H1 (cell line): ENCODE data around the gene PNPLA1. TPM values are rescaled to one million over a fixed set of nuclear protein-coding genes. Genes with fewer than 3 reads are reported as not detected.

Experiments used
- CTCF ChIA-PET: fragments of 300-600 bp; sonication (Branson Sonifier 250); formaldehyde crosslinking; loops from one replicate; lab custom pipeline; 2021; ENCODE audit not compliant: partially characterized antibody; lab: Charles Lee
- POLR2A ChIA-PET: fragments of 300-600 bp; sonication (Branson Sonifier 250); formaldehyde crosslinking; loops from one replicate; lab custom pipeline; 2021; ENCODE audit warnings: inconsistent platforms; ENCODE audit not compliant: partially characterized antibody; lab: Charles Lee
- DNase-seq, 2 experiments: peaks; one replicate each; pipeline versions ENCODE4 v3.0.0 to v3.0.0-alpha.2; 2010 to 2022; ENCODE audit warnings: low spot score in 2 of 2, low read depth in 1 of 2, mixed read lengths in 1 of 2
- FAIRE-seq: peaks from 2 replicates; lab custom pipeline; 2011; peaks lifted over from hg19 to GRCh38; lab: Jason Lieb, UNC
- H2AFZ ChIP-seq: 2 replicates; pipeline ENCODE4 v1.8.1; 2012; ENCODE audit warnings: low read length, inconsistent platforms
- H2AK5ac ChIP-seq: 2 replicates; pipeline ENCODE4 v1.6.1; 2013; ENCODE audit warnings: low read depth, low read length
- H2BK120ac ChIP-seq: replicated peaks from 2 replicates; pipeline ENCODE3; 2013; ENCODE audit warnings: low read depth, low read length, inconsistent platforms
- H2BK12ac ChIP-seq: 2 replicates; pipeline ENCODE4 v1.6.1; 2013; ENCODE audit warnings: low read depth, low read length
- H2BK15ac ChIP-seq: 2 replicates; pipeline ENCODE4 v1.6.1; 2013; ENCODE audit warnings: low read length
- H2BK20ac ChIP-seq: 2 replicates; pipeline ENCODE4 v1.6.1; 2013; ENCODE audit warnings: low read length
- H2BK5ac ChIP-seq: 2 replicates; pipeline ENCODE4 v1.6.1; 2013; ENCODE audit warnings: low read depth, low read length
- H3K14ac ChIP-seq: 2 replicates; pipeline ENCODE4 v1.6.1; 2013; ENCODE audit warnings: inconsistent platforms; ENCODE audit not compliant: insufficient read length
- H3K18ac ChIP-seq: 2 replicates; pipeline ENCODE4 v1.6.1; 2013; ENCODE audit warnings: low read length; ENCODE audit errors: extremely low read depth
- H3K23ac ChIP-seq: 2 replicates; pipeline ENCODE4 v1.6.1; 2013; ENCODE audit warnings: inconsistent platforms; ENCODE audit not compliant: insufficient read length
- H3K23me2 ChIP-seq: 2 replicates; pipeline ENCODE4 v1.6.1; 2013; ENCODE audit warnings: low read depth, low read length
- H3K27ac ChIP-seq: 2 replicates; pipeline ENCODE4 v1.6.1; 2011; ENCODE audit warnings: low read depth, low read length, inconsistent platforms
- H3K27me3 ChIP-seq, 4 experiments: replicated peaks in 1 of 4; 1 replicate in 1 of 4; 2 replicates in 3 of 4; pipeline versions ENCODE4 v1.6.1 to v1.8.1; 2011 to 2013; ENCODE audit warnings: low read length in 3 of 4, mild to moderate bottlenecking in 3 of 4, inconsistent platforms in 2 of 4, mixed read lengths in 2 of 4, moderate library complexity in 1 of 4; ENCODE audit not compliant: control insufficient read depth in 3 of 4, insufficient read depth in 3 of 4; ENCODE audit errors: extremely low read depth in 1 of 4
- H3K36me3 ChIP-seq, 4 experiments: 2 replicates each; pipeline versions ENCODE4 v1.6.1 to v1.8.1; 2011 to 2013; ENCODE audit warnings: mild to moderate bottlenecking in 4 of 4, low read length in 3 of 4, moderate library complexity in 2 of 4, control low read depth in 1 of 4, inconsistent platforms in 1 of 4; ENCODE audit not compliant: insufficient read depth in 4 of 4, control insufficient read depth in 2 of 4
- H3K4ac ChIP-seq: replicated peaks from 2 replicates; pipeline ENCODE3; 2013; ENCODE audit warnings: low read length, low read depth, mixed read lengths, inconsistent platforms; ENCODE audit not compliant: insufficient read length
- H3K4me1 ChIP-seq, 4 experiments: replicated peaks in 1 of 4; 1 replicate in 1 of 4; 2 replicates in 3 of 4; pipeline versions ENCODE4 v1.6.1 to v1.8.1; 2011 to 2013; ENCODE audit warnings: low read length in 3 of 4, inconsistent platforms in 2 of 4, mixed read lengths in 1 of 4; ENCODE audit not compliant: insufficient read depth in 4 of 4, control insufficient read depth in 3 of 4
- H3K4me2 ChIP-seq, 2 experiments: 2 replicates each; pipeline versions ENCODE4 v1.6.1 to v1.8.1; 2011 to 2013; ENCODE audit warnings: low read depth in 2 of 2, low read length in 2 of 2, control low read depth in 1 of 2, inconsistent platforms in 1 of 2, mild to moderate bottlenecking in 1 of 2; ENCODE audit not compliant: insufficient read depth in 1 of 2
- H3K4me3 ChIP-seq, 4 experiments: fragments of 200-600, 300-600 bp in 1 of 4; sonication (generic), shearing (Covaris generic), sonication (Bioruptor Twin) in 1 of 4; 2 replicates each; pipeline versions ENCODE4 v1.5.1 to v1.8.1; 2011 to 2016; ENCODE audit warnings: low read length in 4 of 4, low read depth in 3 of 4, control low read depth in 2 of 4, inconsistent platforms in 2 of 4, mild to moderate bottlenecking in 2 of 4, mixed read lengths in 1 of 4, moderate library complexity in 1 of 4; ENCODE audit not compliant: insufficient read depth in 2 of 4; ENCODE audit errors: extremely low read depth in 1 of 4
- H3K56ac ChIP-seq: replicated peaks from 2 replicates; pipeline ENCODE3; 2013; ENCODE audit warnings: low read depth, mild to moderate bottlenecking, mixed read lengths, low read length, inconsistent platforms; ENCODE audit not compliant: insufficient read length
- H3K79me1 ChIP-seq: 2 replicates; pipeline ENCODE4 v1.6.1; 2013; ENCODE audit warnings: low read depth, low read length, control low read depth
- H3K79me2 ChIP-seq, 2 experiments: 2 replicates each; pipeline versions ENCODE4 v1.6.1 to v1.8.1; 2012 to 2013; ENCODE audit warnings: low read length in 2 of 2, mild to moderate bottlenecking in 2 of 2, inconsistent platforms in 1 of 2; ENCODE audit not compliant: insufficient read depth in 2 of 2, control insufficient read depth in 1 of 2
- H3K9ac ChIP-seq, 4 experiments: replicated peaks in 1 of 4; 1 replicate in 1 of 4; 2 replicates in 3 of 4; pipeline versions ENCODE4 v1.6.1 to v1.8.1; 2011 to 2013; ENCODE audit warnings: low read depth in 3 of 4, low read length in 3 of 4, control low read depth in 2 of 4, mild to moderate bottlenecking in 2 of 4, moderate library complexity in 2 of 4, inconsistent platforms in 1 of 4; ENCODE audit errors: extremely low read depth in 1 of 4
- H3K9me3 ChIP-seq, 2 experiments: 2 replicates each; pipeline versions ENCODE4 v1.6.1 to v1.8.1; 2012 to 2013; ENCODE audit warnings: mild to moderate bottlenecking in 2 of 2, moderate library complexity in 2 of 2, control low read depth in 1 of 2, inconsistent platforms in 1 of 2, low read depth in 1 of 2, low read length in 1 of 2, mixed read lengths in 1 of 2; ENCODE audit not compliant: insufficient read depth in 2 of 2
- H4K20me1 ChIP-seq, 2 experiments: replicated peaks in 1 of 2; 2 replicates each; pipeline versions ENCODE3 to v1.8.1; 2011 to 2013; ENCODE audit warnings: inconsistent platforms in 2 of 2, low read length in 2 of 2, mild to moderate bottlenecking in 1 of 2; ENCODE audit not compliant: insufficient read depth in 2 of 2, control insufficient read depth in 1 of 2
- H4K5ac ChIP-seq: 2 replicates; pipeline ENCODE4 v1.6.1; 2013; ENCODE audit warnings: low read length, low read depth, mixed read lengths, inconsistent platforms; ENCODE audit not compliant: insufficient read length
- H4K8ac ChIP-seq: 2 replicates; pipeline ENCODE4 v1.8.0; 2013; ENCODE audit warnings: mild to moderate bottlenecking, moderate library complexity, low read length, inconsistent platforms; ENCODE audit not compliant: insufficient read depth; ENCODE audit errors: extremely low read depth
- H4K91ac ChIP-seq: replicated peaks from 2 replicates; pipeline ENCODE3; 2013; ENCODE audit warnings: low read length, mixed read lengths, inconsistent platforms; ENCODE audit not compliant: insufficient read length
- GTF2F1 ChIP-seq: IDR thresholded peaks from 2 replicates; pipeline ENCODE4 v1.6.1; 2012; ENCODE audit warnings: low read depth, low read length, improper control_type of control experiment, borderline replicate concordance
- KDM5A ChIP-seq: fragments of 200-600 bp; IDR thresholded peaks from 2 replicates; pipeline ENCODE4 v1.7.1; 2012; ENCODE audit warnings: mild to moderate bottlenecking, low read length, inconsistent platforms, mixed read lengths
- RBBP5 ChIP-seq: IDR thresholded peaks from 2 replicates; pipeline ENCODE4 v1.7.1; 2012; ENCODE audit warnings: low read depth, mild to moderate bottlenecking, inconsistent platforms, low read length, moderate library complexity, borderline replicate concordance
- RXRA ChIP-seq: IDR thresholded peaks from 2 replicates; pipeline ENCODE4 v1.6.1; 2011; ENCODE audit warnings: low read depth, mild to moderate bottlenecking, low read length, moderate library complexity; ENCODE audit not compliant: insufficient read depth
- SP4 ChIP-seq: IDR thresholded peaks from 2 replicates; pipeline ENCODE4 v1.6.1; 2012; ENCODE audit warnings: low read length, inconsistent platforms
- ZNF274 ChIP-seq: IDR thresholded peaks from 2 replicates; pipeline ENCODE4 v1.7.0; 2012; ENCODE audit warnings: low read length, borderline replicate concordance; ENCODE audit errors: extremely low read depth
- WGBS, 2 experiments: shearing (Covaris generic) in 1 of 2; methylation state at CpG; one replicate each; pipeline versions ENCODE4 v1.1.6 to v1.1.7; 2013 to 2015; ENCODE audit warnings: low lambda C conversion rate in 2 of 2, mixed read lengths in 2 of 2, inconsistent platforms in 1 of 2, low coverage in 1 of 2, missing lambda C conversion rate in 1 of 2; ENCODE audit not compliant: insufficient replicate concordance in 2 of 2, insufficient coverage in 1 of 2, insufficient read length in 1 of 2; ENCODE audit errors: extremely low coverage in 1 of 2, missing lambda C conversion rate in 1 of 2; 5-methylcytosine and 5-hydroxymethylcytosine counted together
- polyA plus RNA-seq, 7 experiments: library from polyadenylated mRNA; depleted of rRNA in 3 of 7; stranded (reverse) in 5 of 7; unstranded in 2 of 7; fragments of >200 nt in 5 of 7; fragments of 200-250 nt in 2 of 7; gene quantifications; 1 replicate in 5 of 7; 2 replicates in 1 of 7; 4 replicates in 1 of 7; pipeline versions ENCODE4 v1.2.1 to v1.2.3, GENCODE V29; 2011 to 2013; ENCODE audit warnings: missing spikeins in 2 of 7, mixed read lengths in 2 of 7
- total RNA-seq: library from RNA; stranded (reverse); fragmentation: NEBNext Ultra II Directional; extraction: Animal tissue kit (Norgen Biotek cat#: 25700); gene quantifications from 2 replicates; pipeline ENCODE4 v1.2.1, GENCODE V29; 2021
- TF ChIP-seq, protein P1 (sequence below), 3 experiments: IDR thresholded peaks; 1 replicate in 2 of 3; 2 replicates in 1 of 3; pipeline versions ENCODE4 v1.5.1 to v1.6.1; 2011; ENCODE audit warnings: low read length in 3 of 3, mild to moderate bottlenecking in 3 of 3, inconsistent platforms in 2 of 3, low read depth in 1 of 3, moderate library complexity in 1 of 3; ENCODE audit not compliant: insufficient read depth in 1 of 3; ENCODE audit errors: control extremely low read depth in 1 of 3
- TF ChIP-seq, protein P2 (sequence below): IDR thresholded peaks from 2 replicates; pipeline ENCODE4 v1.6.1; 2012; ENCODE audit warnings: low read length, inconsistent platforms

The PNPLA1 gene
- total and polyA plus RNA-seq, 2 of the 8 experiments (the other 6 are each of a cell fraction or from before 2014, with no cell fraction given): not detected

DNA sequence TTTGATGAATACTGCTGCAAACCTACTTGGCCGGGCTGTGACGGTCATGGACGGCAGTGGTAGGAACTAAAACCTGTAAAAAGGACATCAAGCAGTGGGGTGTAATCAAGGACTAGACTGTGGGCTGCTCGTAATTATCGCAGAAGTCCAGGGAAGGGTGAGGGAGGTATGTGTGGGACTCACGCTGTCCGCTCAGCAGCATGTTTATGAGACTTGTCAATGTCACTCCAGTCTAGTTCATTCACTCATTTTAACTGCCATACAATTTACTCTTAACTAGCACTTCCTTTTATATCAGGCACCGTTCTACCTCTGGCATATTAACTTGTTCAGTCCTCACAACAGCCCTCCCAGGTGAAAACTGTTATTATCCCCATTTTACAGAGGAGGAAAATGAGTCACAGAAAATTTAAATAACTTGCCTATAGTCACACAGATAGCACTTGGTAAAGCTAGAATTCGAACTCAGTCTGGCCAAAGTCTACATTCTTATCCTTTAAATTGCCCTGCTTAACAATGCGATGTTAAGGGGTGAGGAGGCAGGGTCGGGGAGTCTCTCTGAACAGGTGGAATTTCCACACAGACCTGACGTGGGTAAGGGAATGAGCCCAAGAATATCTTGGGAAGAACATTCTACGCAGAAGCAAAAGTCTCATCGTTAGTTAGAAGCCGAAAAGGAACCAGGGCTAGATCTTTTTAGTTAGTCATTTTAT lies 4.1 kb downstream of the PNPLA1 start:
- H3K27ac ChIP-seq: no peak overlapping the region
- no peak overlapping the region for H3K4ac ChIP-seq
- H4K8ac ChIP-seq: no peak overlapping the region
- H3K23ac ChIP-seq: no peak overlapping the region
- FAIRE-seq (no peak), DNase-seq (no peak)
- H2BK5ac ChIP-seq: no peak overlapping the region
- CTCF ChIA-PET: no interaction called here
- no peak overlapping the region for H3K4me2 ChIP-seq
- no peak overlapping the region for H3K18ac ChIP-seq
- no peak overlapping the region for H3K14ac ChIP-seq
- H3K9ac ChIP-seq: no peak overlapping the region
- H2BK12ac ChIP-seq: no peak overlapping the region
- 89% methylated on average over 15 of the region's 15 CpGs; no CpG with 5 or more reads in 1 of the 2 experiments for WGBS, 2 experiments
- no peaks in the 10 kb centered on the region for H3K9me3 ChIP-seq
- no peak overlapping the region for H3K56ac ChIP-seq
- H3K79me1 ChIP-seq: no peaks in the 10 kb centered on the region
- no peak overlapping the region for H2AFZ ChIP-seq
- no peak overlapping the region for H2BK20ac ChIP-seq
- no peak overlapping the region for H2BK15ac ChIP-seq
- H3K36me3 ChIP-seq: no peaks in the 10 kb centered on the region; a peak in 1 of 8 replicates
- H3K23me2 ChIP-seq: no peaks in the 10 kb centered on the region
- H3K4me1 ChIP-seq: peaks cover 0 to 5% (median 0%) of the 10 kb centered on the region in 4 experiments; a peak in 2 of 7 replicates
- H3K79me2 ChIP-seq: no peaks in the 10 kb centered on the region
- no peak overlapping the region for H2AK5ac ChIP-seq
- POLR2A ChIA-PET: no interaction called here
- H2BK120ac ChIP-seq: no peak overlapping the region
- no peak overlapping the region for H4K5ac ChIP-seq
- H3K4me3 ChIP-seq: no peak overlapping the region
- no peaks in the 10 kb centered on the region for H4K20me1 ChIP-seq
- no peaks in the 10 kb centered on the region for H3K27me3 ChIP-seq
- no peak overlapping the region for H4K91ac ChIP-seq
- TF ChIP-seq GTF2F1 (no peak), KDM5A (no peak), ZNF274 (no peak), SP4 (no peak), RXRA (no peak), RBBP5 (no peak)
- TF ChIP-seq, protein P1, sequence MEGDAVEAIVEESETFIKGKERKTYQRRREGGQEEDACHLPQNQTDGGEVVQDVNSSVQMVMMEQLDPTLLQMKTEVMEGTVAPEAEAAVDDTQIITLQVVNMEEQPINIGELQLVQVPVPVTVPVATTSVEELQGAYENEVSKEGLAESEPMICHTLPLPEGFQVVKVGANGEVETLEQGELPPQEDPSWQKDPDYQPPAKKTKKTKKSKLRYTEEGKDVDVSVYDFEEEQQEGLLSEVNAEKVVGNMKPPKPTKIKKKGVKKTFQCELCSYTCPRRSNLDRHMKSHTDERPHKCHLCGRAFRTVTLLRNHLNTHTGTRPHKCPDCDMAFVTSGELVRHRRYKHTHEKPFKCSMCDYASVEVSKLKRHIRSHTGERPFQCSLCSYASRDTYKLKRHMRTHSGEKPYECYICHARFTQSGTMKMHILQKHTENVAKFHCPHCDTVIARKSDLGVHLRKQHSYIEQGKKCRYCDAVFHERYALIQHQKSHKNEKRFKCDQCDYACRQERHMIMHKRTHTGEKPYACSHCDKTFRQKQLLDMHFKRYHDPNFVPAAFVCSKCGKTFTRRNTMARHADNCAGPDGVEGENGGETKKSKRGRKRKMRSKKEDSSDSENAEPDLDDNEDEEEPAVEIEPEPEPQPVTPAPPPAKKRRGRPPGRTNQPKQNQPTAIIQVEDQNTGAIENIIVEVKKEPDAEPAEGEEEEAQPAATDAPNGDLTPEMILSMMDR (IDR thresholded peaks at IDR 0.05; ENCODE audit: control extremely low read depth in 1 of 3, insufficient read depth in 1 of 3, low read depth in 1 of 3, low read length in 3 of 3): no peak
- TF ChIP-seq, protein P2, sequence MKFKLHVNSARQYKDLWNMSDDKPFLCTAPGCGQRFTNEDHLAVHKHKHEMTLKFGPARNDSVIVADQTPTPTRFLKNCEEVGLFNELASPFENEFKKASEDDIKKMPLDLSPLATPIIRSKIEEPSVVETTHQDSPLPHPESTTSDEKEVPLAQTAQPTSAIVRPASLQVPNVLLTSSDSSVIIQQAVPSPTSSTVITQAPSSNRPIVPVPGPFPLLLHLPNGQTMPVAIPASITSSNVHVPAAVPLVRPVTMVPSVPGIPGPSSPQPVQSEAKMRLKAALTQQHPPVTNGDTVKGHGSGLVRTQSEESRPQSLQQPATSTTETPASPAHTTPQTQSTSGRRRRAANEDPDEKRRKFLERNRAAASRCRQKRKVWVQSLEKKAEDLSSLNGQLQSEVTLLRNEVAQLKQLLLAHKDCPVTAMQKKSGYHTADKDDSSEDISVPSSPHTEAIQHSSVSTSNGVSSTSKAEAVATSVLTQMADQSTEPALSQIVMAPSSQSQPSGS: no peak
